UCSD-AML1 (cell line): ENCODE measurements around the gene RAB3A.
"Not testable (repeated sequence)": the region's sequence is repeated elsewhere in the genome, so short reads cannot be mapped to it uniquely, and the experiment has no call there.

Source experiments
- DNase-seq: peaks from one replicate; lab custom pipeline; 2025; ENCODE audit not compliant: unreplicated experiment; lab: John Stamatoyannopoulos, UW

Gene RAB3A

DNA sequence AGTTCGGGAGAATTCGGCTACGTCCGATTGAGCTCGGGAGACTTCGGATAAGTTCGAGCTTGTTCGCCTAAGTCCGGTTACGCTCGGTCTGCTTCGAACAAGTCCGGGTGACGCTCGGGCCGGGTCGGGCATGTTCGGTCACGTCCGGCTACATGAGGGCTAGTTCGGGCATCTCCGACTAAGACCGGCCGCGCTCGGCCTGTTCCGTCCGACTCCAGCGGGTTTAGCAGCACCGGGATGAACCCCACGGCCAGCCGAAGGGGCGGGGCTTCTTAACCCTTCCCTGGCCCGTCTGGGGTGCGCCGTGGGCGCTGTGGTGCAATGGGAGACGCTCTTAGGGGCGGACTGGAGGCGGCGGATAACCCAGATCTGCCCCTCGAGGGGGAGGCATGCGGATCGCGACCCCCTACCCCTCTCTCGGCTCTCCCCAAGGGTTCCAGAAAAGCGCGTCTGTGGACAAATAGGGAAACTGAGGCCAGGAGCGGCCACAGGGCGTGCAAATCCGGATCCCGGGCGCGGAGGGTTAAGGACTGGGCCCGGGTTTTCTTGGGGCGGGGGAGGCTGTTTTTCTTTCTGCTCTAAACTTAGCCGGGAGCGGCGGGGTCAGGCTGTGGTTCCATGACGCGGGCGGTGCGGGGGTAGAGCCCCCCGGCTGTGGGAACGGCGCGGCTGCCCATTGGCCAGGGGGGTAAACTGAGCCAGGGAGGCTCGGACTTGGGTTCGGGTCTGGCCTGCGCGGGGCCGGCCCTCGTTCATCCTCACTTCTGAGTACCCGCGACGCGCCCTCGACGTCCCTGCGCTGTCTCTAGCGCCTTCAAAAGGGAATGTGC is 20.9 kb upstream of the RAB3A start:
- peak; percentile 97 for DNase-seq

- peak; percentile 69 for DNase-seq
Observed at GRCh38 chr19:18223860-18224524, 20.1 kb upstream of the RAB3A start.

GRCh38 chr19:18221815-18222725 is 18.2 kb upstream of the RAB3A start:
- DNase-seq, result peak; percentile 16

DNA sequence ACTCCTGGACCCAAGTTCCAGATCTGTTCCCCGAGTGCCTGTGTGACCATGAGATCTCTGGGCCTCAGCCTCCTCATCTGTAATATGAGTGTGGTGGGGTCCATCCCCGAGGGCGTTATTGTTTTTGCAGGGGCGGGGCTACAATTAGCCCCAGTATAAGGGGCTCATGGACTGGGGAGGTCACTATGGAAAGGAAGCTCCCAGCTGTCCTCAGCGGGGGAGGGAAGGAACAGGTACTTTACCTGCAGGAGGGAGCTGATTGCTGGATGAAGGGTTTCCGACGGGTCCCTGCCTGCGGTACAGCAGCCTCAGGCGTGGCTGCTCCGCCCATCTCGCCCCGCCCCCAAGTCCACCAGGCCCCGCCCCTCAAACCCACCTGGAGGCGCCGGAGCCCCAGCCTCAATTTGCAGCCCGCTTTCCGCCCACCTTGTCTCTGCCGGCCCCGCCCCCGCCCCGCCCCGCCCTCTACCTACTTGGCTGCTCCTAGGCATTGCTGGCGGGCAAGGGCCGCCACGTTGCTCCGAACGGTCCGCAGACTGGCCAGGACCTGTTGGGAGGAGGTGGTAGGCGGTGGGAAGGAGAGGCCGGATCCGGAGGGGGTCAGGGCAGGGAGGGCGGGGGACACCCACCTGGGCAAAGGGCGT is 16.9 kb upstream of the RAB3A start:
- no peak for DNase-seq

- DNase-seq, result no peak
Observed at GRCh38 chr19:18219911-18220631, 16.2 kb upstream of the RAB3A start.

GRCh38 chr19:18218600-18218999 is 14.8 kb upstream of the RAB3A start:
- DNase-seq, result no peak

GRCh38 chr19:18218159-18218558 is 14.3 kb upstream of the RAB3A start:
- no peak for DNase-seq

- DNase-seq, result no peak
Observed at GRCh38 chr19:18216789-18217188, 12.9 kb upstream of the RAB3A start.

- no peak for DNase-seq
Observed at GRCh38 chr19:18214779-18215433, 11.1 kb upstream of the RAB3A start.

DNA sequence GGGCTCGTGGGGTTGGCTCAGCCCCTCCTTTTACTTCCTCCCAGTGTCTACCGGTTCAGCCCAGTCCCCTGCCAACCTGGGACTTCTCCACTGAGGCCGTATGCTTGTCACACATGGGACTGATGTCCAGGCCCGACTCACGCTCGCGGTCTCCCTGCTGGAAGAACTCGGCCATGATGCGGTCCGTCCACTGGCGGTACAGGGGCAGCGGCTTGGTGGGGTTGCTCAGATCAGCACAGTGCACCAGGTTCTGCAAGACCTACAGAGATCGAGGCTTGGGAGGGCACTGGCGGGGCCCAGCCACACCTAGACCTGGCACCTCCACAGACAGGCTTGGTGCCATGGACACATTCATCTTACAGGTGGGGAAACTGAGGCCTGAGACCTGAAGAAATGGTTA is 7.8 kb upstream of the RAB3A start:
- no peak for DNase-seq

DNA sequence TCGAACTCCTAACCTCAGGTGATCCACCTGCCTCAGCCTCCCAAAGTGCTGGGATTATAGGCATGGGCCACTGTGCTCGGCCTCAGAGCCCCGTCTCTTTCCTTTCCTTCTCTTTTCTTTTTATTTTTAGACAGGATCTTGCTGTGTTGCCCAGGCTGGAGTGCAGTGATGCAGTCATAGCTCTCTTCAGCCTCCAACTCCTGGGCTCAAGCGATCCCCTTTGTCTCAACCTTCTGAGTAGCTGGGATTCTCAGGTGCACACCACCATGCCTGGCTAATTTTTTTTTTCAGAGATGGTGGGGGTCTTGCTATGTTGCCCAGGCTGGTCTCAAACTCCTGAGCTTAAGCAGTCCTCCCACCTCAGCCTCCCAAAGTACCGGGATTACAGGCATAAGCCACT is 6.1 kb upstream of the RAB3A start:
- DNase-seq, result not testable (repeated sequence)

DNA sequence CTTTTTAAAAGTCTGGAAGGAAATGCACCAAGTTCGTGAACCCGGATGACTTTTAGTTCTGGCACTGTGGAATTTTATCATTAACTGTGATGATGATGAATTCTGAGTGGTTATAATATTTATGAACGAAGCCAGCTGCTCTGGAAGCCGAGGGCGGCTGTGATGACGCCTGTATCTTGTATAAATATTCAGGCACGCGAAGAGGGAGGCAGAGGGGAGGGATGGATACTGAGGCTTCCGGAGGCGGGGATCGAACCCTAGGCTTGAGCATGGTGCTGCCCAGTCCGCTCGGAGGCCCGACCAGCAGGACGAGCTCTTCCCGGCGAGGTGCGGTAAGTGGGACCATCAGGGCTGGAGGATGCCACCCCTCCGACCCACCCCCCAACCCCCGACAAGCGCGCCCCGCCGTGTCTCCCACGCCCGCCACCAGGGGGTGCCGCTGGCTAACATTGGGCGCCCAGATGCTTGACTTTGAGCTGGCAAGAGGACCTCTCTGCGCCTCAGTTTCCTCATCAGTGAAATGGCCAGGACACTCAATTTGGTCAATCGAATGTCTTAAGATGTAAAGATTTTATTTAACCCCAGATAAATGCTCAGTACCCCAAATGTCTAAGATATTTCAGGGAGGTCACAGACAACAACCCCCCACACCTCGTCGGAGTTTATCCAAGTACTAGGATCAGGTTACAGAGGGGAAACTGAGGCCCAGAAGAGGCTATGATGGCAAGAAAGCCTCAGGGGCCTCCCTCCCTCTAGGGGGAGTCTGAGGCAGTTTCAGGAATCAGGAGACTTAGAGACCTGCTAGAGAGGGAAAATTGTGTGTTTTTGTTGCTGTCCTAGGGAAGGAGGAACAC is 4.5 kb upstream of the RAB3A start:
- peak; percentile 47 for DNase-seq

- DNase-seq, result no peak
Observed at GRCh38 chr19:18206018-18206417, 2.2 kb upstream of the RAB3A start.

GRCh38 chr19:18205200-18205892 is 1.5 kb upstream of the RAB3A start:
- peak; percentile 78 for DNase-seq

GRCh38 chr19:18204394-18205199 is 755 bp upstream of the RAB3A start:
- DNase-seq, result peak; percentile 88

GRCh38 chr19:18203408-18203862 is 407 bp downstream of the RAB3A start:
- peak; percentile 50 for DNase-seq

DNA sequence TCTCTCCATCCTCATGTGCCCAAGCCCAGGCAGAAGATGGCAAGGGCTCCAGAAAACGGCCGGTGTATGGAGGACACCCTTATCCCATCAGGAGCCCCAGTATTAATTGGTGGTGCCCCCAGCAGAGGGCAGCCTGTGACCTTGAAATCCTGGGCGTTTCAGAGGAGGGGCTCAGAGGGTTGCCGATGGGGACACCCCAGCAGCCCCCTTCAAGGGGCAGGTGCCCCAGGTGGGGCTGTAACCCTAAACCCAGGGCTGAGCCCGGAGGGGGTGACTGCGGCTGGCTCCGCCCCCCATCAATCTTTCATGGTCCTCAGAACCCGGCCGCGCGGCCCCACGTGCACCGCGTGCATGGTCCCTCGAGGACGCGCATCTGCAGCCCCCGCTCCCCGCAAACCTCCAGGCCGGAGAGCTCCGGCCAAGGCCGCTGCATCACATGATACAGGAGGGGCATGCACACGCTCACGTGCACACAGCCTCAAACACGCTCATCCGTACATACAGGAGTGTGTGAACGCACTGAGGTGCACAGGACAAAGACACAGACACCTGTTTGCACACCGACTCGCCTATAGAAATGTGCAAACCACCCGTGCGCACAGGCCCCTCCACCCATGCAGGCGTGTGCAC is 949 bp downstream of the RAB3A start:
- DNase-seq, result no peak
